Hematopoietic multipotent progenitor cell treated with erythropoietin and hydrocortisone succinate and interleukin-3 and kit ligand, for 8 days (in vitro differentiated cells): ENCODE results near the gene SUSD2.
"Not testable (repeated sequence)": the region's sequence is repeated elsewhere in the genome, so short reads cannot be mapped to it uniquely, and the experiment has no call there.

Experiments
- DNase-seq: peaks from one replicate; pipeline ENCODE4 v3.0.0-alpha.2; 2015

The SUSD2 gene

DNA sequence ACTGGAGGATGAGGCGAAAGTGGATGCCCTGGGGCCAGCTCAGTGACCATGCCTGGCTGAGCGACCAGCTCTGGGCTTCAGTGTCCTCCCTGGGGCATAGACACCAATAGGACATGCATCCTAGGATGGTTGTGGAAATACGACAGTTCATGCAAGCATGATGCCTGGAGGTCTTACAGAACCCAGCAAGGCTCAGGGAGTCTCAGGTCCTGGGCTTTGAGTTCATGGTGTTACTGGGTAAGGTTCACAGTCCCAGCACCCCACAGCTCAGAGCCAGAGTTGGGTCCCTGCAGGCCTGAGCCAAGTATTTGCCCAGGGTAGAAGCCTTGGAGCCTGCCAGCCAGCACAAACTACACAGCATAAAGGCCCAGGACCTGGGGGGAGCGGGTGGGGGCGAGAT, 4.2 kb upstream of the SUSD2 start:
- DNase-seq, result no peak

DNA sequence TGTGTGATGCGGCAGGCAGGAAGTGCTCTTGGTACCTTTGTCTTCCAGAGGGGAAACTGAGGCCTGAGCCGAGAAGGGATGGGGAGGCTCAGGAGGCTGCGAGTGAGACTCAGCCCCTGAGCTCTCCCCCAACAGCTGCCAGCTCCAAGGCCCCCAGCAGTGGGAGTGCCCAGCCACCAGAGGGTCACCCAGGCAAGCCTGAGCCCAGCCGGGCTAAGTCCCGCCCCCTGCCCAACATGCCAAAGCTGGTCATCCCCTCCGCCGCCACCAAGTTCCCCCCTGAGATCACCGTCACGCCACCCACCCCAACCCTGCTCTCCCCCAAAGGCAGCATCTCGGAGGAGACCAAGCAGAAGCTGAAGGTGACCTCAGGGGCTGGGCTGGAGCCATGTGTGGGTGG, 3.8 kb upstream of the SUSD2 start:
- DNase-seq, result no peak

- no peak for DNase-seq
Observed at GRCh38 chr22:24178021-24178431, 3.3 kb upstream of the SUSD2 start.

GRCh38 chr22:24178502-24179440, 2.5 kb upstream of the SUSD2 start:
- DNase-seq, result no peak

DNA sequence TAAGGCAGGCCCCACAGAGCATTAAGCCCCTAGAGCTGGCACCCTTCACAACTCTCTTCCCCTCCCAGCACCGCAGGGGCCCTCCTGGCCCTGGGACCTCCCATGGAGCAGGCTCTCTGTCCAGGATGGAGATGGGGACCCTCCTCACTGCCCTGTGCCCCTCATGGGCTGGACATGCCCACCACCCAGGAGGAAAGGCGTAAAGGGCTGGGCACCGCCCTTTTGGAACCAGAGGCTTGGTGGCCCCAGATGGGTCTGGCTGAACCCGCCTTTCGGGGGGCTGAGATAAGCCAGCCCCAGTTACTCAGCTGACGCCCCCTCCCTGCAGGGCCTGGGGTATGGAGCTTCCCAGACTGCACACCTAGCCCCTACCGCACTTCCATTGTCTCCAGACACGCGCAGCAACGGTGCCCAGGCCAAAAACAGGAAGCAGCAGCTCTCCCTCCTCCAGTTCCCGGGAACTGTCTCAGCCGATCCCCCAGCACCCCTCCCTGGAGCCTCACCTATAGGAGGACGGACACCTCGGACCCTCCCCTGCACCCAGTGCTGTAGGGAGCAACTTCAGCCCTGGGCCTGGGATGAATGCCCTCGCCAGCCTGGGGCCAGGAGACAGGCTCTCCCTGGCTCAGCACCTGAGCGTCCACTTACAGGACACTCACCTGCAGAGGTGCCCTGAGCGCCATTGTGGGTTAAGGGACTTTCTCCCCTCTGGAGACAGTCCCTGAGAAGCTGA, 1.6 kb upstream of the SUSD2 start:
- DNase-seq, result no peak

- no peak for DNase-seq
Observed at GRCh38 chr22:24180316-24181087, 785 bp upstream of the SUSD2 start.

DNA sequence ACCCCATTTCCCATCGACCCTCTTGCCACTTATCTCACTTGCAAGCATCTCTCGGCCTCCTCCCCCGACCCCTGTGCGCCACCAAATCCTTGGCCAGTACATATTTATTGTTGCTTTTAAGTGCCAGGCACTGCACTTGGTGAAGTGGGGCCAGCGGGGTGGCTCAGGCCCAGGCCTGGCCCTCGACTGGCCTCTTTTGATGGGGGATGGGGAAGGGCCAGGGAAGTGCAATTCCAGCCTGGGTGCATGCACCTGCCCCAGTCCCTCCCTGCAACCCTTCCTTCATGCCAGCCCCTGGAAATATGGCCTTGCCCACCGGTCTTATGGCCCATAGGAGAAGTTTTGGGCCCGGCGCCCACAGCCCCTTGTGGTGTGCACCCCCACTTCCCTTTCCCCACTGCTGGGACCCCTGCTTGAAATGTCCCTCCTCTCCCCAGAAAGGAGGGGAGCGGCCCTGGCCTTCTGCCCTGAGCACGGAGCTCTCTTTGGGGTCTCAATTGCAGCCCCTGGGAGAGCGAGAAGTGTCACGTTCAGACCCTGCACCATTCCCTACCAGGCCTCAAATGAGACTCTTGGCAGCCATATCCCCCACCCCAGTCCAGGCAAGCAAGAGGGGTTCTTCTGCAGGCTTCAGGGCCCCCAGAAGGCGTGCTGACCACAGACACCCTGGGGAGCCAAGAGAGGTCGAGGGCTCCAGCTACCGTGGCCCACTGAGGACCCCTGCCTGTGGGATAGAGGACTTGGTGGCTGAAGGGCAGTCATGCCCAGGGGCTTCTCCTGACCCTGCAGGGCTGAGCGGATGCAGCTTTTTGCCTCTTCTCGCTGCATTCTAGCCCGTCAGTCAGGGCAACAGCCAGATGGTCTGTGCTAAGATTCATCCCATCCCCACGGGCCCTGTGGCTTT, 961 bp downstream of the SUSD2 start:
- DNase-seq, result no peak

GRCh38 chr22:24182900-24183246, 1.6 kb downstream of the SUSD2 start:
- DNase-seq, result not testable (repeated sequence)

- DNase-seq, result no peak
Observed at GRCh38 chr22:24183321-24184031, 2.2 kb downstream of the SUSD2 start.

DNA sequence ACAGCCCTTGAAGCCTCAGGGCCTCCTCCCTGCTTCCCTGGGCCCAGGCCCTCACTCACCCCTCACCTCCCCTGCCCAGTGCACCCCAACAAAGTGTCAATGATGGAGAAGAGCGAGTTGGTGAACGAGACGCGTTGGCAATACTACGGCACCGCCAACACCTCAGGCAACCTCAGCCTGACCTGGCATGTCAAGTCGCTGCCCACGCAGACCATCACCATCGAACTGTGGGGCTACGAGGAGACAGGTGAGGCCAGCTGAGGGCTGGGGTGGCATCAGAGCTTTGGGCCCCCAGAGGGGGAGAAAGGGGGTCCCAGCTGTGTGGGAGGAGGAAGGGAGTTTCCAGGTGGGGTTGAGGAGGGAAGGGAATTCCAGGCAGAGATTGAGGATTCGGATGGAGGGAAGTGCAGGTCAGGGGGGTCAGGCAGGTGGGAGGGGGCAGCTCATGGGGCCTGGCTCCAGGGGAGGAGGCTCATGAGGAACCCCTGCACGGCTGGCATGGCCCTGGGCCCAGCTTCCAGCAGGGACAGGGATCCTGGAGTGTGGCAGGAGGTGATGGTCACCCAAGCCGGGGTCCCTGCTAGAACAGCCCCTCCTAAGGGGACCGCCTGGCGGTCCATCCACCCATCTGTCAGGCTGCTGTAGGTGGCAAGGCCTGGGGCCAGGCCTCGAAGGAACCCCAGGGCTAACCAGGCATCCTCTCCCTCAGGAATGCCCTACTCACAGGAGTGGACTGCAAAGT, 2.9 kb downstream of the SUSD2 start:
- DNase-seq, result no peak

DNA sequence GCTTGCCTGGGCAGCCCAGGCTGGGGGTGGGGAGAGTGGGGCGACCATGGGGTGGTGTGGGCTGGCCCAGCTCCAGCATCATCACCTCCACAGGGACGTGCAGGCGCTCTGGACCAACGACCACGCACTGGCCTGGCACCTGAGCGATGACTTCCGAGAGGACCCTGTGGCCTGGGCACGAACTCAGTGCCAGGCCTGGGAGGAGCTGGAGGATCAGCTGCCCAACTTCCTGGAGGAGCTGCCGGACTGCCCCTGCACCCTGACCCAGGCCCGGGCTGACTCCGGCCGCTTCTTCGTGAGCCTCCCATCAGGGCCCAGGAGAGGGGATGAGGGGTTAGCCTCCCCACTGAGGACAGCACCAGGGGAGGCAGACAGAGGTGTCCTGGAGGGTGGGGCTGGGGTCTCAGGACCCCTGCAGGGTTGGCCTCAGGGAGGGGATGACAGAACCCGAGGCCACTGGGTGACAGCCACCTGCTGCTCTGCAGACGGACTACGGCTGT, 3.8 kb downstream of the SUSD2 start:
- DNase-seq, result no peak

- no peak for DNase-seq
Observed at GRCh38 chr22:24185501-24186351, 4.4 kb downstream of the SUSD2 start.

GRCh38 chr22:24186352-24186740, 5.1 kb downstream of the SUSD2 start:
- no peak for DNase-seq

- DNase-seq, result no peak
Observed at GRCh38 chr22:24186892-24187670, 5.8 kb downstream of the SUSD2 start.

DNA sequence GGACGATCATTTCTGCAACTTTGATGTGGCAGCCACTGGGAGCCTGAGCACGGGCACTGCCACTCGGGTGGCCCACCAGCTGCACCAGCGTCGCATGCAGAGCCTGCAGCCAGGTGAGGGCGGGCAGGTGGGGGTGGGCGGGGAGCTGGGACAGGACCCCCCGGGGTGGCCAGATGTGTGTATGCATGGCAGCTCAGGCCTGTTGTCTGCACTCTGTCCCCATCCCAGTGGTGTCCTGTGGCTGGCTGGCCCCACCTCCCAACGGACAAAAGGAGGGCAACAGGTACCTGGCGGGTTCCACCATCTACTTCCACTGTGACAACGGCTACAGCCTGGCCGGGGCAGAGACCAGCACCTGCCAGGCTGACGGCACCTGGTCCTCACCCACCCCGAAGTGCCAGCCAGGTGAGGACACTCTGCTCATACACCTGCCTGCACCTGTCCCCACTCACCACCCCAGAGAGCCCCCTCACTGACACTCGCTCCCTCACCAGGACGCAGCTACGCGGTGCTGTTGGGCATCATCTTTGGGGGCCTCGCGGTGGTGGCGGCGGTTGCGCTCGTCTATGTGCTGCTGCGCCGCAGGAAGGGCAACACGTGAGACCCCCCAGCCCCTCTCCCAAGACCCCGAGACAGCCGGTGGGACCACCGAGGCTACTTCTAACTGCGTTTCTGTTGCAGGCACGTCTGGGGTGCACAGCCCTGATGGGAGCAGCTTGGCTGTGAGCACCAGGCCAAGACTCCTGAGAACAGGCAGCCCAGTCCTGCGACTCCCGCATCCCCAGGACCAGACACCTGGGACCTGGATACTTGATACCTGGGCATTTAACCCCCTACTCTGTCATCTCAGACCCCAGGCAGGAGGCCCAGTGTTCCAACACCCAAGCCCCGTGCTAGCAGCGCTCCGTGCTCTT, 6.7 kb downstream of the SUSD2 start:
- no peak for DNase-seq

DNA sequence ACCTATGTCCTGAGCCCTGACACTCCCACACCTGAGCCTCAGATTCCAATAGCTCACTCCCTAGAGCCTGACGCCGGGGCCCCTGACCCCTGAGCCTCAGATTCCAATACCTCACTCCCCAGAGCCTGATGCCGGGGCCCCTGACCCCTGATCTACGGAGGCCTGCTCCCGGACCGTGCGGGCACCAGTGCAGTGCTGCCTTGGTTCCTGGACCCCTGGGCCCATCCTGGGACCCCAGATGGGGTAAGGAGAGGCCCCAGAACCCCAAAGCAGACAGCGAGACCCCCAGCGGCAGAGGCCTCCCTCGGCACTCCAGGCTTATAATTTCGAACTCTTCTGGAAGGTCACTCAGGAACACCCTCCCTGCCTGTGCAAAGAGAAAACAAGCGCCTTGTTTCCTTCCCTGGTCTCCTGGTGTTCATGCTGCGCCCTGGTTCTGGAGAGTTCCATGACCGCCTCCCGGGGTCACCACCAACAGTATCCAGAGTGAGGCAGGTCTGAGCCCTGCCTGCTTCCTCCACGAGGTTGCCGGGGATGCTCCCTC, 7.5 kb downstream of the SUSD2 start:
- DNase-seq, result no peak
